ENCODE data around the gene ALDH1L2. TPM values are rescaled to one million over a fixed set of nuclear protein-coding genes. Genes with fewer than 3 reads are reported as not detected.

The ALDH1L2 gene
- total and polyA plus RNA-seq, 11 donors, result 0.53 to 6.7 (median 2.0) TPM

DNA sequence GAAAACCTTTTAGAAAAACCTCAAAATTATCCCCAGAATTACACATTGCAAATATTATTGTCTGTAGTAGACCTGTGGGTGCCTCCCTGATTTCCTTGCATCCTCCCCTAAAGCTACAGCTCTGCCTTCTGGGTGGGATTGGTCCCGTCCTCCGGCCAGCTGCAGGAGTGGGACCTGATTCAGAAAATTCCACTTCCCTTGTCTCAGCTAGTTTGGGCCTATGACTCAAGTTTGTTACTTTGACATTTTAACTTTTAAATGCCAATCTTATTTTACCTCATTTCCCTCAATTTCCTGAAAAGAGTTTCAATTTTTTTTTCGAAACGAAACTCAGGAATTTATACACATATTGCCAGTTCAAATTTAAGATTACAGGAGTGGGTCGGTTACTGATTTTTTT lies 113.0 kb downstream of the ALDH1L2 start:
- no peak overlapping the region for H3K27ac ChIP-seq
- TF ChIP-seq, protein P1, sequence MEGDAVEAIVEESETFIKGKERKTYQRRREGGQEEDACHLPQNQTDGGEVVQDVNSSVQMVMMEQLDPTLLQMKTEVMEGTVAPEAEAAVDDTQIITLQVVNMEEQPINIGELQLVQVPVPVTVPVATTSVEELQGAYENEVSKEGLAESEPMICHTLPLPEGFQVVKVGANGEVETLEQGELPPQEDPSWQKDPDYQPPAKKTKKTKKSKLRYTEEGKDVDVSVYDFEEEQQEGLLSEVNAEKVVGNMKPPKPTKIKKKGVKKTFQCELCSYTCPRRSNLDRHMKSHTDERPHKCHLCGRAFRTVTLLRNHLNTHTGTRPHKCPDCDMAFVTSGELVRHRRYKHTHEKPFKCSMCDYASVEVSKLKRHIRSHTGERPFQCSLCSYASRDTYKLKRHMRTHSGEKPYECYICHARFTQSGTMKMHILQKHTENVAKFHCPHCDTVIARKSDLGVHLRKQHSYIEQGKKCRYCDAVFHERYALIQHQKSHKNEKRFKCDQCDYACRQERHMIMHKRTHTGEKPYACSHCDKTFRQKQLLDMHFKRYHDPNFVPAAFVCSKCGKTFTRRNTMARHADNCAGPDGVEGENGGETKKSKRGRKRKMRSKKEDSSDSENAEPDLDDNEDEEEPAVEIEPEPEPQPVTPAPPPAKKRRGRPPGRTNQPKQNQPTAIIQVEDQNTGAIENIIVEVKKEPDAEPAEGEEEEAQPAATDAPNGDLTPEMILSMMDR (IDR thresholded peaks at IDR 0.05), result no peak
- TF ChIP-seq POLR2A (IDR thresholded peaks at IDR 0.05), result no peak
- DNase-seq, result no peak
- 65 to 75% (median 68%) methylated on average over 5 of the region's 5 CpGs for WGBS, 4 donors
- no peaks in the 10 kb centered on the region for H3K36me3 ChIP-seq
- no peaks in the 10 kb centered on the region for H3K27me3 ChIP-seq
- no peaks in the 10 kb centered on the region for H3K9me3 ChIP-seq
- intact Hi-C loops (cut with DNase I), result no loop called here
- peaks cover 0 to 5% (median 0%) of the 10 kb centered on the region in 12 donors for H3K4me1 ChIP-seq
- ATAC-seq, result peak in 2 of 4 donors; percentile 45 to 73
- H3K4me3 ChIP-seq, result no peak overlapping the region

Other genes starting within 250 kb of the ALDH1L2 start
- gene SLC41A2, start 126.2 kb downstream of the ALDH1L2 start, total RNA-seq, result 10 to 100 TPM in 2 of 9 donors, 1 to 10 TPM in 7; 1.3 to 12.8 (median 4.2) TPM
- gene SLC41A2, start 126.2 kb downstream of the ALDH1L2 start, polyA plus RNA-seq, result 1 to 10 TPM in 1 of 2 donors, under 1 TPM in 1; 0.30 to 1.1 TPM
- gene NOPCHAP1, start 98.1 kb downstream of the ALDH1L2 start, total RNA-seq, result 10 to 100 TPM in 4 of 9 donors, 1 to 10 TPM in 5; 3.5 to 14.5 (median 9.3) TPM
- 1 to 10 TPM; 5.6 to 7.4 TPM for gene NOPCHAP1, start 98.1 kb downstream of the ALDH1L2 start, polyA plus RNA-seq
- gene WASHC4, start 23.3 kb upstream of the ALDH1L2 start, total RNA-seq, result 10 to 100 TPM; 15.3 to 42.9 (median 25.3) TPM
- 10 to 100 TPM in 1 of 2 donors, 1 to 10 TPM in 1; 9.3 to 14.6 TPM for gene WASHC4, start 23.3 kb upstream of the ALDH1L2 start, polyA plus RNA-seq
- gene APPL2, start 151.7 kb upstream of the ALDH1L2 start, total RNA-seq, result 10 to 100 TPM; 14.1 to 36.7 (median 17.1) TPM
- 10 to 100 TPM in 1 of 2 donors, 1 to 10 TPM in 1; 7.7 to 12.5 TPM for gene APPL2, start 151.7 kb upstream of the ALDH1L2 start, polyA plus RNA-seq
- 10 to 100 TPM in 2 of 9 donors, 1 to 10 TPM in 3, under 1 TPM in 3, not detected in 1; 0.52 to 14.5 (median 1.5) TPM for gene C12orf75, start 246.2 kb upstream of the ALDH1L2 start, total RNA-seq
- gene C12orf75, start 246.2 kb upstream of the ALDH1L2 start, polyA plus RNA-seq, result 1 to 10 TPM in 1 of 2 donors, under 1 TPM in 1; 0.33 to 1.7 TPM